Measurements from ENCODE around the gene NNT. TPM values are rescaled to one million over a fixed set of nuclear protein-coding genes. Genes with fewer than 3 reads are reported as not detected.

The NNT gene
- total and polyA plus RNA-seq, 2 of the 8 experiments (the other 6 are each of a cell fraction or from before 2014, with no cell fraction given): 11.0 to 22.2 TPM

DNA sequence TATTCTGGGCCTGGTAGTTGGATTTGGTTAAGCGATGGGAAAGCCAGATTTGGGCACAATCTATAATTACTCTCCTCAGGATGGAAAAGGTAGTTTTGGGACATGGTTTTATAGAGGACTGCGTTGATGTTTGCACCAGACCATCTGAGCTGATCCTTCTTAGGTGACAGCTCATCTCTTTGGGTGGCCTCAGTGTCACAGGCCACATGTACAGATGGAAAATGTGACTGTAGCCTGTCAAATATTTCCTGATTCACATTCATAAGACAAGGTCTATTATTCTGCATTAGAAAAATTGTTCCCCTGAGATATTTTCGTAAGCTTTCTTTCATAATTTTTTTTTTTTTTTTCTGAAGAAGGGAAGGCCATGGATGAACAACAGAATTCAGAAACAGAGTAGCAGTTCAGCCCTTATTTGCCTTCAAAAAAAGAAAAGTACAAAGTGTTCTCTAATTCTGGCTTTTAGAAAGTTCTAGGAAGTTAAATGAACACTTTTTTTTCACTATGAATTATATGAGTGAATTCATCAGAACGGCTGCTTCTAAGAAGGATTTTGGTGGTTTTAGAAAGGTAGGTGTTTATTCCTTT lies 81.0 kb downstream of the NNT start:
- Histone ChIP-seq H3K9ac (replicated peaks in 1 of 4; ENCODE audit: extremely low read depth in 1 of 4, low read depth in 3 of 4, low read length in 3 of 4) (no peak overlapping the region), H4K5ac (ENCODE audit: insufficient read length, low read depth, low read length) (no peak overlapping the region), H3K36me3 (ENCODE audit: control insufficient read depth in 2 of 4, insufficient read depth in 4 of 4, low read length in 3 of 4) (no peaks in the 10 kb centered on the region), H2AK5ac (ENCODE audit: low read depth, low read length) (no peak overlapping the region), H2BK15ac (ENCODE audit: low read length) (no peak overlapping the region), H3K56ac (replicated peaks; ENCODE audit: insufficient read length, low read depth, low read length) (no peak overlapping the region), H3K4me3 (ENCODE audit: extremely low read depth in 1 of 4, insufficient read depth in 2 of 4, low read depth in 3 of 4, low read length in 4 of 4) (no peak overlapping the region), H2BK12ac (ENCODE audit: low read depth, low read length) (no peak overlapping the region), H4K8ac (ENCODE audit: extremely low read depth, insufficient read depth, low read length) (no peak overlapping the region), H3K23ac (ENCODE audit: insufficient read length) (no peak overlapping the region), H2BK5ac (ENCODE audit: low read depth, low read length) (no peak overlapping the region), H3K4me2 (ENCODE audit: insufficient read depth in 1 of 2, low read depth in 2 of 2, low read length in 2 of 2) (no peak overlapping the region), H4K91ac (replicated peaks; ENCODE audit: insufficient read length, low read length) (no peak overlapping the region), H3K79me2 (ENCODE audit: control insufficient read depth in 1 of 2, insufficient read depth in 2 of 2, low read length in 2 of 2) (no peaks in the 10 kb centered on the region), H3K4ac (replicated peaks; ENCODE audit: insufficient read length, low read depth, low read length) (no peak overlapping the region), H3K79me1 (ENCODE audit: low read depth, low read length) (no peaks in the 10 kb centered on the region), H3K9me3 (ENCODE audit: insufficient read depth in 2 of 2, low read depth in 1 of 2, low read length in 1 of 2) (no peaks in the 10 kb centered on the region), H3K14ac (ENCODE audit: insufficient read length) (no peak overlapping the region), H4K20me1 (replicated peaks in 1 of 2; ENCODE audit: control insufficient read depth in 1 of 2, insufficient read depth in 2 of 2, low read length in 2 of 2) (peaks cover 0 to 3% of the 10 kb centered on the region in 2 experiments), H3K18ac (ENCODE audit: extremely low read depth, low read length) (no peak overlapping the region), H2BK20ac (ENCODE audit: low read length) (no peak overlapping the region), H3K27ac (ENCODE audit: low read depth, low read length) (no peak overlapping the region), H3K4me1 (replicated peaks in 1 of 4; ENCODE audit: control insufficient read depth in 3 of 4, insufficient read depth in 4 of 4, low read length in 3 of 4) (no peaks in the 10 kb centered on the region), H2AFZ (ENCODE audit: low read length) (no peak overlapping the region), H3K27me3 (replicated peaks in 1 of 4; ENCODE audit: control insufficient read depth in 3 of 4, extremely low read depth in 1 of 4, insufficient read depth in 3 of 4, low read length in 3 of 4) (no peaks in the 10 kb centered on the region), H2BK120ac (replicated peaks; ENCODE audit: low read depth, low read length) (no peak overlapping the region), H3K23me2 (ENCODE audit: low read depth, low read length) (no peaks in the 10 kb centered on the region)
- WGBS, 2 experiments (ENCODE audit: extremely low coverage in 1 of 2, insufficient coverage in 1 of 2, insufficient read length in 1 of 2, insufficient replicate concordance in 2 of 2, low coverage in 1 of 2, low lambda C conversion rate in 2 of 2, missing lambda C conversion rate in 1 of 2): 83% methylated on average over 4 of the region's 4 CpGs; no CpG with 5 or more reads in 1 of the 2 experiments
- FAIRE-seq (no peak), DNase-seq (ENCODE audit: low read depth in 1 of 2, low spot score in 2 of 2) (no peak)
- POLR2A ChIA-PET (ENCODE audit: partially characterized antibody): interaction anchor here (1.0 kb wide), 1 partner anchor 11 kb away, joined by 3 read pairs; no protein-coding TSS in a partner anchor
- CTCF ChIA-PET (ENCODE audit: partially characterized antibody): no interaction called here
- no peak for TF ChIP-seq CREB1 (IDR thresholded peaks at IDR 0.05)
- no peak for TF ChIP-seq TAF1 (IDR thresholded peaks at IDR 0.05; ENCODE audit: low read depth, low read length)
- TF ChIP-seq KDM4A (IDR thresholded peaks at IDR 0.05; ENCODE audit: low read depth, low read length, severe bottlenecking): no peak
- no peak for TF ChIP-seq EZH2 (IDR thresholded peaks at IDR 0.05; ENCODE audit: low read depth, low read length, severe bottlenecking)
- no peak for TF ChIP-seq GTF2F1 (IDR thresholded peaks at IDR 0.05; ENCODE audit: borderline replicate concordance, low read depth, low read length)
- TF ChIP-seq, protein P1, sequence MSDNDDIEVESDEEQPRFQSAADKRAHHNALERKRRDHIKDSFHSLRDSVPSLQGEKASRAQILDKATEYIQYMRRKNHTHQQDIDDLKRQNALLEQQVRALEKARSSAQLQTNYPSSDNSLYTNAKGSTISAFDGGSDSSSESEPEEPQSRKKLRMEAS (IDR thresholded peaks at IDR 0.05): no peak
- no peak for TF ChIP-seq FOSL1 (IDR thresholded peaks at IDR 0.05; ENCODE audit: insufficient read depth, low read depth, low read length)
- TF ChIP-seq, protein P2, sequence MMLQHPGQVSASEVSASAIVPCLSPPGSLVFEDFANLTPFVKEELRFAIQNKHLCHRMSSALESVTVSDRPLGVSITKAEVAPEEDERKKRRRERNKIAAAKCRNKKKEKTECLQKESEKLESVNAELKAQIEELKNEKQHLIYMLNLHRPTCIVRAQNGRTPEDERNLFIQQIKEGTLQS (IDR thresholded peaks at IDR 0.05; ENCODE audit: insufficient read depth, low read depth, low read length): no peak
- no peak for TF ChIP-seq RFX5 (IDR thresholded peaks at IDR 0.05; ENCODE audit: borderline replicate concordance, low read depth, low read length)
